Gastrocnemius medialis (tissue), 4 donors: ENCODE measurements around the gene UBP1. TPM values are rescaled to one million over a fixed set of nuclear protein-coding genes. Genes with fewer than 3 reads are reported as not detected.
A peak's percentile ranks its signal among the peaks of the same experiment; 100 is the strongest.
"Not testable (repeated sequence)": the region's sequence is repeated elsewhere in the genome, so short reads cannot be mapped to it uniquely, and the experiment has no call there.

Source experiments
- ATAC-seq, 2 donors: fragments of 150-250 bp; one replicate each; pipeline ENCODE4 v1.9.1; 2016
- DNase-seq, 2 donors: peaks; one replicate each; pipeline ENCODE4 v3.0.0-alpha.2; 2019
- H3K27ac ChIP-seq, 4 donors: fragments of 200-600 bp; sonication (generic); 1 replicate in 1 of 4; 2 replicates in 3 of 4; pipeline ENCODE4 v1.5.1; 2016 to 2018; ENCODE audit warnings: mild to moderate bottlenecking in 2 of 4, moderate library complexity in 1 of 4
- H3K27me3 ChIP-seq, 3 donors: fragments of 200-600 bp; sonication (generic) in 2 of 3; 1 replicate in 1 of 3; 2 replicates in 2 of 3; pipeline versions ENCODE4 v1.5.1 to v1.6.0; 2016 to 2019; ENCODE audit warnings: mild to moderate bottlenecking in 1 of 3, moderate library complexity in 1 of 3
- H3K36me3 ChIP-seq, 2 donors: fragments of 200-600 bp; sonication (generic) in 1 of 2; one replicate each; pipeline ENCODE4 v1.5.1; 2017 to 2018
- H3K4me1 ChIP-seq, 2 donors: fragments of 200-600 bp; sonication (generic) in 1 of 2; one replicate each; pipeline ENCODE4 v1.5.1; 2016 to 2017; ENCODE audit warnings: mild to moderate bottlenecking in 2 of 2
- H3K4me3 ChIP-seq, 4 donors: fragments of 200-600 bp; sonication (generic) in 3 of 4; 1 replicate in 1 of 4; 2 replicates in 3 of 4; pipeline ENCODE4 v1.5.1; 2016 to 2019; ENCODE audit warnings: mild to moderate bottlenecking in 2 of 4
- H3K9me3 ChIP-seq, 3 donors: fragments of 200-600 bp; sonication (generic) in 2 of 3; 1 replicate in 1 of 3; 2 replicates in 2 of 3; pipeline ENCODE4 v1.5.1; 2016 to 2019
- POLR2A ChIP-seq, 2 donors: fragments of 450-650 bp; IDR thresholded peaks; one replicate each; pipeline ENCODE4 v1.6.1; 2017; ENCODE audit warnings: antibody characterized with exemption in 2 of 2, mild to moderate bottlenecking in 2 of 2, moderate library complexity in 2 of 2
- in situ Hi-C, 4 donors: fragments of 200-750 bp; cut with MboI; loops; one replicate each; pipeline versions ENCODE4 v1.15.0 to v1.8.0; 2017; ENCODE audit warnings: low sequenced_read_pairs in 4 of 4
- intact Hi-C: fragments of 100-400 bp; cut with DNase I; formaldehyde crosslinking; loops from one replicate; pipeline ENCODE4 v1.15.1; 2023; ENCODE audit warnings: low total_unique reads
- total RNA-seq, 4 donors: library from RNA; depleted of rRNA; stranded (reverse); fragments of >200 nt; gene quantifications; one replicate each; pipeline versions ENCODE4 v1.1.0 to v1.2.3, GENCODE V29; 2016
- TF ChIP-seq, protein P1 (sequence below), 5 experiments: fragments of 450-650 bp in 3 of 5; fragments of 200-600 bp in 2 of 5; sonication (generic) in 2 of 5; IDR thresholded peaks in 4 of 5; conservative IDR thresholded peaks in 1 of 5; 1 replicate in 4 of 5; 2 replicates in 1 of 5; pipeline ENCODE4 v1.5.1; 2016 to 2019; ENCODE audit warnings: antibody characterized with exemption in 5 of 5, mild to moderate bottlenecking in 3 of 5, moderate library complexity in 3 of 5

The UBP1 gene
- total RNA-seq, 4 donors from 2014 or later: 19.1 to 28.9 (median 24.2) TPM

GRCh38 chr3:33456756-33457155 lies 16.6 kb upstream of the UBP1 start:
- no peaks in the 10 kb centered on the region for H3K4me1 ChIP-seq
- intact Hi-C loops: no loop called here
- in situ Hi-C loops: no loop called here
- no peaks in the 10 kb centered on the region for H3K27me3 ChIP-seq
- DNase-seq (no peak), ATAC-seq (no peak)
- TF ChIP-seq, protein P1, sequence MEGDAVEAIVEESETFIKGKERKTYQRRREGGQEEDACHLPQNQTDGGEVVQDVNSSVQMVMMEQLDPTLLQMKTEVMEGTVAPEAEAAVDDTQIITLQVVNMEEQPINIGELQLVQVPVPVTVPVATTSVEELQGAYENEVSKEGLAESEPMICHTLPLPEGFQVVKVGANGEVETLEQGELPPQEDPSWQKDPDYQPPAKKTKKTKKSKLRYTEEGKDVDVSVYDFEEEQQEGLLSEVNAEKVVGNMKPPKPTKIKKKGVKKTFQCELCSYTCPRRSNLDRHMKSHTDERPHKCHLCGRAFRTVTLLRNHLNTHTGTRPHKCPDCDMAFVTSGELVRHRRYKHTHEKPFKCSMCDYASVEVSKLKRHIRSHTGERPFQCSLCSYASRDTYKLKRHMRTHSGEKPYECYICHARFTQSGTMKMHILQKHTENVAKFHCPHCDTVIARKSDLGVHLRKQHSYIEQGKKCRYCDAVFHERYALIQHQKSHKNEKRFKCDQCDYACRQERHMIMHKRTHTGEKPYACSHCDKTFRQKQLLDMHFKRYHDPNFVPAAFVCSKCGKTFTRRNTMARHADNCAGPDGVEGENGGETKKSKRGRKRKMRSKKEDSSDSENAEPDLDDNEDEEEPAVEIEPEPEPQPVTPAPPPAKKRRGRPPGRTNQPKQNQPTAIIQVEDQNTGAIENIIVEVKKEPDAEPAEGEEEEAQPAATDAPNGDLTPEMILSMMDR (IDR thresholded peaks at IDR 0.05 in 4 of 5, conservative IDR thresholded peaks at IDR 0.05 in 1 of 5): no peak
- TF ChIP-seq POLR2A (IDR thresholded peaks at IDR 0.05): no peak
- H3K9me3 ChIP-seq: peaks cover 0 to 17% (median 0%) of the 10 kb centered on the region in 3 donors
- no peak overlapping the region for H3K27ac ChIP-seq
- H3K36me3 ChIP-seq: peaks cover 0 to 3% of the 10 kb centered on the region in 2 donors
- H3K4me3 ChIP-seq: no peak overlapping the region

DNA sequence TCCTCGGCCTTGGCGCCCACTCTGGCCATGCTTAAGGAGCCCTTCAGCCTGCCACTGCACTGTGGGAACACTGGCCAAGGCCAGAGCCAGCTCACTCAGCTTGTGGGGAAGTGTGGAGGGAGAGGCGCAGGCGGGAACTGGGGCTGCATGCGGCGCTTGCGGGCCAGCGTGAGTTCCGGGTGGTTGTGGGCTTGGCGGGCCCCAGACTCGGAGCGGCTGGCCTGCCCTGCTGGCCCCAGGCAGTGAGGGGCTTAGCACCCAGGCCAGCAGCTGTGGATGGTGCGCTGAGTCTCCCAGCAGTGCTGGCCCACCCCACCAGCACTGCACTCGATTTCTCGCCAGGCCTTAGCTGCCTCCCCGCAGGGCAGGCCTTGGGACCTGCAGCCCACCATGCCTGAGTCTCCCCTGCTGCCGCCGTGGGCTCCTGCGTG lies 13.1 kb upstream of the UBP1 start:
- Histone ChIP-seq H3K9me3 (no peaks in the 10 kb centered on the region), H3K4me1 (no peaks in the 10 kb centered on the region), H3K27ac (no peak overlapping the region), H3K27me3 (no peaks in the 10 kb centered on the region), H3K4me3 (no peak overlapping the region), H3K36me3 (no peaks in the 10 kb centered on the region)
- no peak for DNase-seq
- intact Hi-C loops (no loop called here), in situ Hi-C loops (no loop called here)
- no peak for TF ChIP-seq POLR2A (IDR thresholded peaks at IDR 0.05)
- TF ChIP-seq, protein P1 (IDR thresholded peaks at IDR 0.05 in 4 of 5, conservative IDR thresholded peaks at IDR 0.05 in 1 of 5): no peak
- ATAC-seq: no peak

GRCh38 chr3:33451994-33452393 lies 11.8 kb upstream of the UBP1 start:
- ATAC-seq, H3K9me3 ChIP-seq, H3K27ac ChIP-seq, H3K27me3 ChIP-seq, H3K36me3 ChIP-seq, DNase-seq, H3K4me1 ChIP-seq, H3K4me3 ChIP-seq, in situ Hi-C loops, intact Hi-C loops: not testable (repeated sequence)

DNA sequence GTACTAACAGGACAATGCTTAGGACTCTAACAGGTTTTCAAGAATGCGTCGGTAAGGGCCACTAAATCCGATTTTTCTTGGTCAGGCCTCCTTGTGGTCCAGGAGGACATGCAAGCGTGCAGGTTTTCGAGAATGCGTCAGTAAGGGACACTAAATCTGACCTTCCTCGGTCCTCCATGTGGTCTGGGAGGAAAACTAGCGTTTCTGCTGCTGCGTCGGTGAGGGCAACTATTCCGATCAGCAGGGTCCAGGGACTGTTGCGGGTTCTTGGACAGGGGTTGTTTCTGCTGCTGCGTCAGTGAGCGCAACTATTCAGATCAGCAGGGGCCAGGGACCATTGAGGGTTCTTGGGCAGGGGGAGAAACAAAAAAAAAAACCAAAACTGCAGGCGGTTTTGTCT lies 7.8 kb upstream of the UBP1 start:
- intact Hi-C loops: no loop called here
- DNase-seq (no peak), ATAC-seq (no peak)
- Histone ChIP-seq H3K4me1 (no peaks in the 10 kb centered on the region), H3K4me3 (no peak overlapping the region), H3K9me3 (no peaks in the 10 kb centered on the region), H3K27me3 (no peaks in the 10 kb centered on the region), H3K36me3 (no peaks in the 10 kb centered on the region), H3K27ac (no peak overlapping the region)
- in situ Hi-C loops: no loop called here
- TF ChIP-seq, protein P1 (IDR thresholded peaks at IDR 0.05 in 4 of 5, conservative IDR thresholded peaks at IDR 0.05 in 1 of 5): no peak
- TF ChIP-seq POLR2A (IDR thresholded peaks at IDR 0.05): no peak

- intact Hi-C loops, H3K4me3 ChIP-seq, DNase-seq, H3K36me3 ChIP-seq, H3K27me3 ChIP-seq, ATAC-seq, H3K9me3 ChIP-seq, H3K27ac ChIP-seq, in situ Hi-C loops, H3K4me1 ChIP-seq: not testable (repeated sequence)
Observed at GRCh38 chr3:33447256-33447625, 7.0 kb upstream of the UBP1 start.

GRCh38 chr3:33442190-33442589 lies 2.0 kb upstream of the UBP1 start:
- H3K9me3 ChIP-seq: no peaks in the 10 kb centered on the region
- H3K27ac ChIP-seq: peak overlapping the region in 3 of 4 donors; percentile 92 to 95 (median 94)
- DNase-seq: no peak
- peaks cover 20 to 23% of the 10 kb centered on the region in 2 donors for H3K4me1 ChIP-seq
- no peaks in the 10 kb centered on the region for H3K36me3 ChIP-seq
- no peak overlapping the region for H3K4me3 ChIP-seq
- no peak for TF ChIP-seq POLR2A (IDR thresholded peaks at IDR 0.05)
- TF ChIP-seq, protein P1 (IDR thresholded peaks at IDR 0.05 in 4 of 5, conservative IDR thresholded peaks at IDR 0.05 in 1 of 5): no peak
- no peak for ATAC-seq
- no peaks in the 10 kb centered on the region for H3K27me3 ChIP-seq
- intact Hi-C loops: loop anchor here (5.0 kb wide), 2 partner anchors 215 to 355 kb away; partner anchors contain the start of gene PDCD6IP
- in situ Hi-C loops: no loop called here
